Islet of Langerhans (tissue), 1 donor: ENCODE data around the gene EPB41L4A.

Experiments used
- FAIRE-seq: peaks from one replicate; lab custom pipeline; 2011; peaks lifted over from hg19 to GRCh38; lab: Jason Lieb, UNC

Gene EPB41L4A

DNA sequence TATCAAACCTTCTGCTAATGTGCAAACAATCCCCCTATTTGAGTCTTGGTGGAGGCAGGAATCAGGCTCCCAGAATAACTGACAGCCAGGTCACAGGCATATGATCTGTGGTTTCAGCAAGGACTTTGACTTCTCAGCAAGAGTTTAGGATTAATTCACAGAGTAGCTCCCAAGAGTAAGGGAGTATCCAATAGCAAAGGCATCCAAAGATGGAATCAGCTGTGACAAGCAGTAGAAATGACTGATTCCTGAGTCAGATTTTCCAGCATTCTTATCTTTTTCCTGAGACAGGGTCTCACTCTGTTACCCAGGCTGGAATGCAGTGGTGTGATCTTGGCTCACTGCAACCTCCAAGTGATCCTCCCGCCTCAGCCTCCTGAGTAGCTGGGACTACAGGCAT is 108.3 kb downstream of the EPB41L4A start:
- FAIRE-seq, result no peak

DNA sequence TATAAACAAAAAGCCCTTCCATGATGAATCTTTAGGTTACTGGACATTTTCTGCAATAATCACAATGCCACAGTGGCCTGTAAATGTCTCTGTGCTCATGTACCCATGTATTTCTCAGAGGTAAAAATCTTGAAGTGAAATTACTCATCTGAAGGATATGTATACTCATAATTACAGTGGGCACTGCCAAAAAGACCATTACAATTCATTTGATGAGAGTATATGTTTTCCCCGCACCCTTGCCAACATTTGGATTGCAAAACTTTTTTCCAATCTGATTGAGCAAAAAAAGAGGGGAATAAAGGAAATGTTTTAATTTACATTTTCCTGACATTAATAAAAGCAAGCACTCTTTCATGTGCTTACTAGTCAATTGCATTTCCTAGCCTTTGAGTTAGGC is 110.5 kb downstream of the EPB41L4A start:
- FAIRE-seq, result no peak

DNA sequence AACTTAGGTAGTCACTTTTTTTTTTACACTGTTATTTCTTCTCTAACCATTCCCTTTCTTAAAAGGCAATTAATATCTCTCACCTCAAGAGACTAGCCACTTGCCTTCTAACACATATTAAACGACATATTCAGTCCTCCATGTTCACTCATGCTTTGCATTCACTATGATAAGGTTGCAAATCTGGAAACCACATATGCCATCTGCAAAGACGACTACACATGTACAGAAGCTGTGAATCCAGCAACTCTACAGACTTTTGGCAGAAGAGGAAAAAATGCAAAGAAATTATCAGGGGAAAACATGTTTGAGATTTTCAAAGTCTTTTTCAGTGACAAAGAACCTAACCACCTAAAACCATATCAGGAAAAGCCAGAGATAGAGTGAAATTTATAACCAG is 112.1 kb downstream of the EPB41L4A start:
- FAIRE-seq, result no peak

DNA sequence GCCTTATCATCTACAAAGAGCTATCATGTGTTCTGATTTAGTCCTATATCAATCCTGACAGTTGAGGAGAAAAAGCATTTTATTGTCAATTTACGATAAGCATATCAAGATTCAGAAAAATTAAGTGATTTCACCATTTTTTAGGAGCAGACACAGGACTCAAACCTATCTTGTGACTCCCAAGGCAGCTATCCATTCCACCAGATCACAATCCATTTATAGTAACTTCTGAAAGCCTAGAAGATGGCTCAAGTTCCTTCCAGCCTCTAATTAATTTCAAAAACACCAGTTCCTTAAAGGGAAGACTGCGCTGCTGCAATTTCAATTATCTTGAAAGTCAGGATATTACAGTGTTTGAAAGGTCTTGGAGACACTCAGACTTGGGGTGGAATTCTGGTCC is 114.3 kb downstream of the EPB41L4A start:
- FAIRE-seq, result no peak

DNA sequence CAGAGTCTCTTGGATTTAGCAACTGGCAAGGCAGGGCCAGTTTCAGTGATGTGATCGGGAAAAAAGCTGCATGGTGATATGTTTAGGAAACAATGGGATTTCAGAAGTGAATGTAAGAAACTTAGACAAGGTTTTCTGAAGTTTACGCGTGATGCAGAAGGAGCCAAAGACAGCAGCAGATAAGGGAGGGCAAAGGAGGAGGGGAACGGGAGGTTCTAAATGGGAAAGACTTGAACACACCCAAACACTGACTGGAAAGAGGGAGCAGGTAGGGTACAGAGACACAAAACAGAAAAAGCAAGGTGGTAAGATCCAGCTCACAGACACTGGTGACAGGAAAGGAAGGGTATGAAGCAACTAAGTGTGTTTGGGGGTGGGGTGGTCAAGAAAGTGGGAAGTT is 115.4 kb downstream of the EPB41L4A start:
- no peak for FAIRE-seq

DNA sequence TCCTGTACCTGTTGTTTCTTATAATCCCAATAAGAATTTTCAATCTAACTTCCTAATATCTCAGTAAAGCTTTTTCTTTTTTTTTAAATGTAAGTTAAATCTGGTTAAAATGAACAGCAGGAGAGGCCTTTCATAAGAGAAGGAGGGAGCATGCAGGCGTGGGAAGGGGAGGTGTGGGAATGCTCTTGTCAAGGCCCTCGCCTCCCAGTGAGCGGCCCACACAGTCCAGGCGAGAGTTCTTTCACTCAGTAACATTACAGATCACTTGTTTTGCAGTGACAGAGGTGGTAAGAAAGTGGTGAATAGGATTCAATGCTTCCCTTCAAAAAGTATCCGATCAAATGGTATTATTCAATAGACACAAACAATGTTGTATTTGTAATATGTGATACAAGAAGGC is 125.0 kb downstream of the EPB41L4A start:
- no peak for FAIRE-seq

DNA sequence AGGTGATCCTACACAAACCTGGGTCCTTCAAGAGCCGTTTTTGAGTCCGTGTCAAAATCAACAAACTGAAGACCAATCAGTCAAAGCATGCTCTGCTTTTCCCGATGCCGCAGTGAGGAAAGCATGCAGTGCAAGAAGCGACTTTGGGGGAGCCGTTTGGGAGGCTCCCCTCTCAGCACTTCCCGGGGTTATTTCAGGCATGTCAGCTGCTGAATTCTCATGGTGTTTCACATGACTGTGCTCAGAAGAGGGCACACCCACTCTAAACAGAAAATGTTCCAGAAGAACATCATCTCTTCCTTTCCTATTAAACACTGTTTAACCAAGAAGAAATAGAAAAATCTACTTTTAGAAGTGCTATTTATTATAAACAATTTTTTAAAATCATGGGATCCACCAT is 125.5 kb downstream of the EPB41L4A start:
- FAIRE-seq, result no peak

DNA sequence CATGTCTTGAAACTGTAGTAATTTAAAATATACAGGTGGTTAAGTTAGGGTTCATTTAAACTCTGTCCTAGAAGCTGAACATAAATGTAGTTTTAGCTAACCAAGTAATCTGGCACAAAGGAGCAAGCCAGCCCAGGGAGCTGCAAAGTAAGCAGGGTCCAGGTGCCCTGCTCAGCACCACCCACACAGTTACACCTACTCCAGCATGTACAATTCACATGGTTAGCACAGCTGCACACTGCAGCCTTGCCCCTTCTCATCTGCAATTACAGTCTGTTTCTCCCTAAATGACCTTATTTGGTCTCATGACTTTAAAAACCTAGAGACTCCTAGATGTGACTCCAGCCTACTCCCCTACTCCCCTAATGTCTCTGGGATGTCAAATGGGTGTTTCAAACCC is 128.4 kb downstream of the EPB41L4A start:
- no peak for FAIRE-seq

DNA sequence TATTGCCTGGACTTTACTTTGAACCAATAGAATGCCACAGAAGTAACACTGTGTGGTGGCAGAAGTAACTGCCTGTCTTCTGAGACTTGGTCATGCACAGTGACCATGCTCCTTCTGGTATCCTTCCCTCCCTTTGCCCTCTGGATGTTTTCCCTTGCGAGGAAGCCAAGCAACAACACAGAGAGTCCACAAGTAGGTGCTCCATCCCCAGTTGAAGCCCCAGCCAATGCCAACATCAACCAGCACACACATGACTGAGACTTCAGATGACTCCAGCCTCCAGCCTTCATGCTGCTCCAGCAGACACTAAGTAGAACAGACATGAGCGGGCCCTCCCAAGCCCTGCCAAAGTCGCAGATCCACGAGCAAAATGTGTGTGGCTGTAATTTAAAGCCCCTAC is 129.6 kb downstream of the EPB41L4A start:
- FAIRE-seq, result no peak

DNA sequence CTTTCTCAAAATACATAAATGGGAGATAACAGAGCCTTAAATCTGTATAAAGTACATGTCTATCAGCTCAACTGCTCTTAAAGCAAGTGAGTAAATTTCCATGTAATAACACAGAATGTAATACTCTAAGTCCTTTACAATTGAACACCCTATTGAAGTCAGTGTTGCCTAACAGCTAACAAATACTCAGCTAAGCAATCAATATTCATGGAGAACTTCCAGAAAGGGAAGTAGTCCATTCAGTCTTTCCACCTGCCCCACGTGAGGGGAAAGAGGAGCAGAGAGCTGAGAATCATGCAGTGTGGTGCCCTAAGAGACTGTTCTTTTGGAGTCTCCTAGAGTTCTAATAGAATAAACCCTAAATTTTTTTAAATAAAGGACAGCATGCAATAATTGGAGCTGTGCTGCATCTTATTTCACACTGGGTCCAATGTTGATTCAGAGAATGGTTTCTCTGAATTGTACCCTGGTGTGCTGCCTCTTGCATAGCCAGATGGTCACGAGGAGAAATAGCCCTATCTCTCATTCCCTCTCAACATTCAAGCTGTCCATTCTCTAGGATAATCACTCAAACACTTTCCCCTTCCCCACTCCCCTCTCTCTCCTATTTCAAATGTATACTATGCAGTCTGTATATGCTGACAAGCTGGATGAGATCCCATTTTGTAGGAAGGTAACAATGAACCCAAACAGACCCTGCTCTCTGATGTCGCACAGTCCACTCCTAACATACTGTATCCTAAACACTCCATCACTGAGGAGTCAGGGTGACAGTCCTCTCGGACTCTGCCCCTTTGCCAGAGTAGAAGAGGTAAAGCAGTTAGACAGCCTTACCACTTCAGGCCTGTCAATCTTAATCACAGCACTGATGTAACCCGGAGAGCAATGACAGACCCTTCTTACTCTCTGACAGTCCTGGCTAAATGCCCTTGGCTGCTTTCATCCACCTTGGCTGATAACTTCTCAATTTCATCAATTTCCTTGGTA is 134.8 kb downstream of the EPB41L4A start:
- FAIRE-seq, result no peak

DNA sequence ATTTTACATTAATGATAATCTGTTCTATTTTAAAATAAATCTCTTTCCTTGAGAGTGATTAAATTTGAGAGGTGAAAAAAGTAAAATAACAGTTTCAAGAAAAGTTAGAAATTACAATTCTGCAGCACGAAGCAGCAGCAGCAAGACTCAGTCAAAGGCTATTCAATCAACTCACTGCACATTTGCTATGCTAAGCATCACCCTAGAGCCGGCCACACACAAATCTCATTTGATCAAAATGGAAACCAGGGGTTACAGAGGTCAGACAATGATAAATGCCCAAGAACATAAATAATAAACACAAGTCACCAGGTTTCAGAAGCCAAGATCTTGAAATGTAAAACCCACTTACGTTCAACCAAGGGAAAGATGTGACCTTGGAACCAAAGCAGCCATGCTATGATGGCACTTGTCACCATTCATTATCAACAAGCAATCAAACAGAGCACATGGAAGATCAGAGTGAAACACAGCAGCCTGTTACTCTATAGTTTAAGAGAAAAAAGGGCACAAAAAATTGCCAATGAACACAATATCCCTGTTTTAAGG is 136.0 kb downstream of the EPB41L4A start:
- FAIRE-seq, result no peak

DNA sequence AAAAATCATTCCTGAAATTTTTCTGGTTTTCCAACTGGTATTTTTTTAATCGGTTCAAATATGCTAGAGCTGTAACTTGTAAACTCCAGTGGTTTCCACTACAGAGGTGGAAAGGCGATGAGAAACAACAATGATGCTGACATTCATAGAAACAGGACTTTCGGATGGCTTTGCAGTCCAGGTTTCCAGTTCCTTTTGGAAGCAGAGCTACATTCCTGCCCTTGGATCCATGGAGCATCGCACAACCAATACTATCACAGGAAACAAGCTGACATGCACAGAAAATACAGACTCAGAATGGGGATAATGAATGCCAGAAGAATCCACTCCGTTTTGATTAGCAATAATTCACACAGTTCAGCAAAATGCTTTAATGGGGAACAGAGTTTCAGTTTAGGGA is 140.0 kb downstream of the EPB41L4A start:
- no peak for FAIRE-seq

DNA sequence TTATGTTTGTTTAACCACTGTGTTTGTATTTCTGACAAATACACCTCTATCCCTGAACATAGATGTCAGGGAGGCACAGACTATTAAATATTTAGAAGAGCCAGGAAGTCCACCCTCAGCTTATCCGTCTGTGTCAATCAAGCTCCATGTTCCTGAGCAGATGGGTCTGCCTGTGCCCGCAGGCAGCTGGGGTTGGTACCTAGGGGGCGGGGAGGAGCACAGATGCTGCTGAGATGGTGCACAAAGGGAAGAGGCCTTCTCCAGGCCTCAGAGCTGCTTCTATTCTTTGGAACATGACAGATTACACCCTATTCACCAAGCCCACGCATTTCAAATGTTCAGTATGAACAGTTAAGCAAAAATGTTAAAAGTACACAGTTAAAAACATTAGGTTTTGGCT is 142.1 kb downstream of the EPB41L4A start:
- no peak for FAIRE-seq

DNA sequence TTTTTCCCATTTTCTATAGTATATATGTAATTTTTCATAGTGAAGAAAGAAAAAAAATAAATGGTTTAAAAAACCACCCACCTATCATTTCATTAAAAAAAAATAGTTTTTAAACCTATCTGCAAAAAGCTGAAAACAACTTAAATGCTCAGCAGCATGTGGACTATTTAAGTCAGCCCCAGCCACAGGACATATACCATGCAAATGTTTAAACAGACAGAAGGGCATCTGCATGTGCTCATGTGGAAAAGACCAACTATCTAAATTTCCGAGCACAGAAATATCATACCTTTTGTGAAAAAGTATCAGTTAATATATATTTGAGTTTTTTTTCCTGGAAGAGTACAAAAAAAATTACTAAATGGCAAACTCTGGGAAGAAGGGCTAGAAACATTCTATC is 143.4 kb downstream of the EPB41L4A start:
- FAIRE-seq, result no peak

DNA sequence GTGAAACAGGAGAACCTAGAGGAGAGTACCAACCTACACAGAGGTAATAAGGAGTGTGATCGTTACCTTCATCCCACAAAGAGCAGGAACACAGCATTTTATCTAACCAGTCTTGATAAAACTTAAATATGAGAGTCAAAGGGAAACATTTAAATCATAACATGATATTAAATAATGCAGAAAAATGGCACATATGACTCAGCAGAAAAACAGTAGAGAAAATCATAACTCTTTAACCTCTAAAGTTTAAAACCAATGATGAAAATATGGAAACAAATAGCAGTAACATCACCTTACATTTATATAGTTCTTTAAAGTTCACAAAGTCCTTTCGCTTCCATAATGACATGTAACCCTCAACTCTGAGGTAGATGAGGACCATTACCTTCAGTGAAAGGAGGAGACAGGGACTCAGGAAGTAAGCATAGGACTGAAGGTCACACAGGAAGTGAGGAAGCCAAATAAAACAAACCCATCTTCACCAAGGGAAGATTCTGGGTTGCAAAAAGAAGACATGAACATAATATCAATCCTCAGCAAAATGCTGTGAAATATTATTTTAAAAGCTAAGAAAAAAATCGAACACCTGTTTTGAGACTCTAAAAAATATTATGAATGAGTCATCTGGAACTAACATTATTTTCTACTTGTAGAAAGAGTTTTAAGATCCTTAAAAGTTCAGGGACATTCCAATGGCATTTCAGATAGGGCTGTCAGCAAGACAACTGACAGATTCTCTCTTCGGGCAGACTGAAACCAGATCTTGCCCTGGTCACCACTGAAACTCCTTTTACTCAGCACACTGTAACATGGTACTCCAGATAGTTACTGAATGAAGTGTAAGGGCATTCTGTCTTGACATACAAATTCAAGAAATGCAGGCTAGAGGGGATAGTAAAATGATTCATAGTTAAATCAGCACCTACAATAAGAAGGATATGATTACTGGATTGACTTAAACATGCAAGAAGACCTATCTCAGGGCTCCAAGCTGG is 148.5 kb downstream of the EPB41L4A start:
- no peak for FAIRE-seq

DNA sequence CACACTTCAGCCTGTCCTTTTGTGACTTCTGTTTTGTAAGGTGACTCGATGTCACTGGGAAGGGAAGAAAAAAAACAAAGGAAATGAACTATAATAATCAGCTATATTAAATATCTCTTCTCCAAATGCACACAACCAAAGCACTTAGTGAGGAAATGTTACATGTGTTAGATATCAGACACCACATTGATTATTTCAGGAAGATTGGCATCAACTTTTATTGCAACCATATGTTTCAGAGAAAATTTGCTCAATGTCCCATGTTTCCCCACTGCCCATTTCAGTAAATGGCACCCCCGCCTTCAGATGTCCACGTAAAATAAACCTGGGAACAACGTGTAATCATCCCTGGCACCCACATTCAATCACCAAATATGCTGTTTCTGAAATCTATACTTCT is 151.8 kb downstream of the EPB41L4A start:
- no peak for FAIRE-seq

DNA sequence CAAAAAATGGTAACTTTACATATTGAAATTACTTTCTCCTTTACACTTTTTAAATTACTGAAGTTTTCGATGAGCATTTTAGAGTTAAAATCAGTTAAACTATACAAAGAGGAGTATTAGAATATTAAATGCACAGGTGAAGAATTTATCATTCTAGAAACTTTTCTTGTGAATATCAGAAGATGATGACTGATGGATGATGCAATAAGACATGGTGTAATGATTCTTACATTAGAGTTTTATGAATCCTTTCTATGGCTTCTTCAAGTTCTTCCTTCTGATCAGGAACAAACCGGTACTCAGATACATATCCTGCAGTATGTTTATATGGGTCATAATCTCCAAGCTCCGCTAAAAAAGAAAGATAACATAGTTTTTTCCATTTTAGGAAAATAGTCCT is 154.4 kb downstream of the EPB41L4A start:
- no peak for FAIRE-seq

DNA sequence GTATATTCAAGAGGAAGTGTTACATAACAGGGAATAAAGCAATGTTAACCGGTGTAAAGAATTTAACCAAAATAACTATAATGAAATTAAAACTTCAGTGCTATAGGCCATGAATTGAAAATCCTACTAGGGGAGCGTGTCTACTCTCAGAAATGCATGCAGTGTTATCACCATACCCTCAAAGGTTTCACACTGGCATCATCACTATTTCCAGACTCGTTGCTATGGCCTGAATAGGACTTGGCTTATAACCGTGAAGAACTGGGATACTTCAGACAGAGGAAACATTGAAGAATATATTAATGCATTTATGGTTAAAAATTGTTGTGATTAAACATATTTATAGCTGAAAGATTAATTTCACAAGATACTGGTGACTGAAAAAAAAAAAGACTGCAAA is 154.9 kb downstream of the EPB41L4A start:
- no peak for FAIRE-seq

DNA sequence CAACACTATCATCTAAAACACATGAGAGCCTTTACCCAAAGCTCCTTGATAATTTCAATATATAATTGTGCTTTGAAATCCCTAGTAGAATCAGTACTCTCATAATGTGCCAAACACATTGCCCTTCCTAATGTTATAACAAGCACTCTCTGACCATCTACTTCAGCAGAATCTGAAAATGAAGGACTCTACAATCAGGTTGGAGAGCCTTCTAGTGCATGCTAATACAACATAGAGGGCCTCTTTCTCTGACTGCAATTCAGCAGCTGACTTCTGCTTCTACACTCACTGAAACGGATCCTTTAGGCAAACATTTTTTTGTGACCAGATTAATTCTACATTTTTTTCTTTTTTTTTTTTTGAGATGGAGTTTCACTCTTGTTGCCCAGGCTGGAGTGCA is 155.6 kb downstream of the EPB41L4A start:
- no peak for FAIRE-seq

DNA sequence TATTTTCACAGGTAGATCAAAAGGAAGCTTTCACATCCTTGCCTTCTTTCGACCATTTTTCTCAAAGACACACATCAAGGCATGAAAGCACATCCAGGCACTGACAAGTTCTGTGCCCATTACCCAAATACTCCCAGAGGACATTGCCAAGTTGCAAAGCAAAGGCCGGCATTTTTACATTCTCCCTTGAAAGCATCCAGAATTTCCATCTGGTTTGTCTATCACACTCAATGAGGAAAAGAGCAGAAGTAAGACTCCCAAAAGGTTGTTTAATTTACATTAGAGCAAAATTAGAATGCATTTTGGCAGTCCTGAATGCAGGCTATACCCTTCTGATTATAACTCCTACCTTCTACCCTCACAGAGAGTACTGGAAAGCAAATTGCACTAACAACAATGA is 160.5 kb downstream of the EPB41L4A start:
- FAIRE-seq, result no peak

DNA sequence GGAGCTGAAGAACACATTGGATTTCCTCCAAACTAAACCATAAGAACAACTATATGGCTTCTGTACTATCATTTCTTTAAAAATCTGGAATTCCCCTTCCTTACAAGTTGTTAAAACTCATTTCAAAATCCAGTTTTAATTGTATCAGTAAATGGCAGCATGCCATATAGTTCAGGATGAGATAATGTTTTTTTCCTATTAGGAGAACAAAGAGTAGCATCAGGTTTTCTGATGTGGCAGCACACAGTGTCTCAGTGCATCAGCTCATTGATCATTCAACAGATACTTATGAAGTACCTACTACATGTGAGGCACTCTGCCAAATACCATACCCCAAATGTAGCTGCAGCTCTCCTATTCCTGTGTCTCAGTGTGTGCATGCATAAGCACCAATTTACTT is 161.1 kb downstream of the EPB41L4A start:
- no peak for FAIRE-seq

DNA sequence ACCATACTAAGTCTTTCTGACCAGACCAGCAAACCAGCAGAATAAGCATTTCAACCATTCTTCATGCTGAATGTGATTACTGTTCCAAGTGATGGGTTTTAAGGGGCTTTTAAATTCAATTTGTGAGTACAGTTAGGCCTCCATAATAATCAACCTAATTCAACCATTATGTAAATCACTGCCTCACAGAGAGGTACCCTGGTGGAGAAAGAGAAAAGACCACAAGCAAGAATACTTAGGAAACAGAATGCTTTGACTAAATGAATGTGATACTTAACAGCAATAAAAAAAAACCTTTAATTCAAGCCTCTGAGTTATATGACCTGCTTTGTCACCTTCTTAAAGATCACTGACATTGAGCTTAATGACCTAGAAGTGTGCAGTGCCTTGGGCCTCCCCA is 162.1 kb downstream of the EPB41L4A start:
- FAIRE-seq, result no peak

DNA sequence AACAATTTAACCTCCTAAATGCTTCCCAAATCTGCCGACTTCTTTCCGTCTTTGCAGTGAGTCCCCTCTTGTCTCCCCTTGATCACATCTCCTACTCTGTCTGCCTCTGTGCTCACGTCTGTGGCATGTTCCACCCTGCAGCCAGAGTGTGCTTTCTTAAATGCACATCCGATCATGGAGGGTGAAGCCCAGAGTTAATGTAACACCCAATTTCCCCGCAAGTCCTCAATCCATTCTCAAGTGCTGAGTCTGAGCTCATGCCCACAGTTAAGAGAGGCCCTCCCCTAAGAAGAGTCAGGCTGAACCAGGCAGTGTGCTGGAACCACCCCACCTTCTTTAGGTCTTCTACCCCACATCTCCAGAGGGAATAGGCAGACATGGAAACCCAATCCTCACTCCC is 164.8 kb downstream of the EPB41L4A start:
- no peak for FAIRE-seq
